Type B pancreatic cell (in vitro differentiated cells): Measurements from ENCODE around the gene SNX17. TPM values are rescaled to one million over a fixed set of nuclear protein-coding genes. Genes with fewer than 3 reads are reported as not detected.
A peak's percentile ranks its signal among the peaks of the same experiment; 100 is the strongest.

Experiments used
- DNase-seq: peaks from one replicate; pipeline ENCODE4 v3.0.0; 2021; ENCODE audit warnings: mixed read lengths; ENCODE audit not compliant: unreplicated experiment; ENCODE audit errors: extremely low spot score
- H3K27ac Mint-ChIP-seq: 2 replicates; pipeline ENCODE4 v1.8.0; 2021; ENCODE audit warnings: mild to moderate bottlenecking, mixed read lengths
- H3K27me3 Mint-ChIP-seq: 2 replicates; pipeline ENCODE4 v1.8.0; 2021; ENCODE audit warnings: mixed read lengths
- H3K36me3 Mint-ChIP-seq: 2 replicates; pipeline ENCODE4 v1.8.0; 2021; ENCODE audit warnings: mixed read lengths
- H3K4me1 Mint-ChIP-seq: one replicate; pipeline ENCODE4 v1.8.0; 2021; ENCODE audit warnings: mixed read lengths; ENCODE audit not compliant: unreplicated experiment
- H3K4me3 Mint-ChIP-seq: 2 replicates; pipeline ENCODE4 v1.8.0; 2021; ENCODE audit warnings: mild to moderate bottlenecking, mixed read lengths
- H3K9me3 Mint-ChIP-seq: 2 replicates; pipeline ENCODE4 v1.8.0; 2021; ENCODE audit warnings: mixed read lengths
- CTCF ChIP-seq: fragments of 200-600 bp; sonication (generic); conservative IDR thresholded peaks from 2 replicates; pipeline ENCODE4 v1.5.0; 2021; ENCODE audit warnings: antibody characterized with exemption, mild to moderate bottlenecking
- total RNA-seq: library from RNA; stranded (reverse); gene quantifications from 2 replicates; pipeline ENCODE4 v1.2.1, GENCODE V29; 2021; ENCODE audit warnings: low replicate concordance

Gene SNX17
- total RNA-seq, 1 donor from 2014 or later: 94.3 TPM

GRCh38 chr2:27372937-27373336 lies 2.5 kb downstream of the SNX17 start:
- H3K9me3 Mint-ChIP-seq: no peaks in the 10 kb centered on the region
- no peak for TF ChIP-seq CTCF
- DNase-seq: no peak
- H3K27ac Mint-ChIP-seq: peak overlapping the region; percentile 99
- H3K4me1 Mint-ChIP-seq: peaks cover 29% of the 10 kb centered on the region
- H3K4me3 Mint-ChIP-seq: peak overlapping the region; percentile 69
- H3K27me3 Mint-ChIP-seq: no peaks in the 10 kb centered on the region
- peaks cover 21% of the 10 kb centered on the region for H3K36me3 Mint-ChIP-seq

GRCh38 chr2:27373567-27373966 lies 3.2 kb downstream of the SNX17 start:
- DNase-seq: no peak
- Mint-ChIP-seq H3K9me3 (no peaks in the 10 kb centered on the region), H3K27me3 (no peaks in the 10 kb centered on the region), H3K27ac (no peak overlapping the region), H3K36me3 (peaks cover 21% of the 10 kb centered on the region), H3K4me1 (peaks cover 29% of the 10 kb centered on the region), H3K4me3 (no peak overlapping the region)
- TF ChIP-seq CTCF: no peak

- peaks cover 20% of the 10 kb centered on the region for H3K36me3 Mint-ChIP-seq
- DNase-seq: no peak
- H3K4me1 Mint-ChIP-seq: peaks cover 29% of the 10 kb centered on the region
- H3K27ac Mint-ChIP-seq: no peak overlapping the region
- no peak overlapping the region for H3K4me3 Mint-ChIP-seq
- no peaks in the 10 kb centered on the region for H3K27me3 Mint-ChIP-seq
- no peaks in the 10 kb centered on the region for H3K9me3 Mint-ChIP-seq
- TF ChIP-seq CTCF: no peak
Measured at GRCh38 chr2:27375513-27376099, 5.2 kb downstream of the SNX17 start.

GRCh38 chr2:27376151-27376865 lies 5.9 kb downstream of the SNX17 start:
- Mint-ChIP-seq H3K4me1 (peaks cover 34% of the 10 kb centered on the region), H3K27me3 (no peaks in the 10 kb centered on the region), H3K36me3 (peaks cover 23% of the 10 kb centered on the region), H3K27ac (no peak overlapping the region), H3K4me3 (no peak overlapping the region), H3K9me3 (no peaks in the 10 kb centered on the region)
- TF ChIP-seq CTCF: no peak
- DNase-seq: no peak

- peaks cover 23% of the 10 kb centered on the region for H3K36me3 Mint-ChIP-seq
Measured at GRCh38 chr2:27376866-27377617, 6.6 kb downstream of the SNX17 start.

More at GRCh38 chr2:27376866-27377617, 6.6 kb downstream of the SNX17 start:
- no peaks in the 10 kb centered on the region for H3K9me3 Mint-ChIP-seq
- H3K4me1 Mint-ChIP-seq: peaks cover 32% of the 10 kb centered on the region
- H3K27ac Mint-ChIP-seq: no peak overlapping the region
- H3K27me3 Mint-ChIP-seq: no peaks in the 10 kb centered on the region
- TF ChIP-seq CTCF: no peak
- H3K4me3 Mint-ChIP-seq: peak overlapping the region; percentile 75
- no peak for DNase-seq
